Mesenchymal stem cell (in vitro differentiated cells and primary cell): ENCODE results near the gene PIP4P1.
"Not testable (repeated sequence)": the region's sequence is repeated elsewhere in the genome, so short reads cannot be mapped to it uniquely, and the experiment has no call there.

Experiments
- DNase-seq: peaks from one replicate; pipeline ENCODE4 v3.0.0-alpha.2; 2013
- H2AFZ ChIP-seq: one replicate; pipeline ENCODE4 v1.6.1; 2013; ENCODE audit warnings: low read depth, mild to moderate bottlenecking, control low read depth, inconsistent platforms, low read length, moderate library complexity
- H2AK5ac ChIP-seq: 2 replicates; pipeline ENCODE4 v1.6.1; 2013; ENCODE audit warnings: low read length, moderate library complexity, mild to moderate bottlenecking, inconsistent platforms; ENCODE audit not compliant: severe bottlenecking
- H2BK120ac ChIP-seq: one replicate; pipeline ENCODE4 v1.6.1; 2013; ENCODE audit warnings: low read depth, mild to moderate bottlenecking, inconsistent platforms, low read length, moderate library complexity
- H2BK12ac ChIP-seq, 2 experiments: one replicate each; pipeline ENCODE4 v1.6.1; 2013; ENCODE audit warnings: inconsistent platforms in 2 of 2, low read length in 2 of 2, mild to moderate bottlenecking in 2 of 2, moderate library complexity in 2 of 2, control low read depth in 1 of 2
- H2BK15ac ChIP-seq: one replicate; pipeline ENCODE4 v1.6.1; 2013; ENCODE audit warnings: mild to moderate bottlenecking, low read depth, inconsistent platforms; ENCODE audit not compliant: poor library complexity, severe bottlenecking
- H2BK5ac ChIP-seq: 2 replicates; pipeline ENCODE4 v1.6.1; 2013; ENCODE audit warnings: low read depth, mild to moderate bottlenecking, low read length, control low read depth, inconsistent platforms; ENCODE audit not compliant: poor library complexity, severe bottlenecking
- H3K14ac ChIP-seq, 2 experiments: one replicate each; pipeline ENCODE4 v1.6.1; 2013; ENCODE audit warnings: inconsistent platforms in 2 of 2, low read length in 2 of 2, control low read depth in 1 of 2, mild to moderate bottlenecking in 1 of 2, moderate library complexity in 1 of 2
- H3K18ac ChIP-seq, 2 experiments: one replicate each; pipeline ENCODE4 v1.6.1; 2013; ENCODE audit warnings: inconsistent platforms in 2 of 2, low read length in 2 of 2, control low read depth in 1 of 2, low read depth in 1 of 2, mild to moderate bottlenecking in 1 of 2
- H3K23ac ChIP-seq, 2 experiments: one replicate each; pipeline ENCODE4 v1.6.1; 2013; ENCODE audit warnings: inconsistent platforms in 2 of 2, low read length in 2 of 2, mild to moderate bottlenecking in 2 of 2, moderate library complexity in 2 of 2, control low read depth in 1 of 2
- H3K27ac ChIP-seq: 2 replicates; pipeline ENCODE4 v1.5.1; 2013; ENCODE audit warnings: mild to moderate bottlenecking, moderate library complexity, low read length, control low read depth, inconsistent platforms; ENCODE audit not compliant: poor library complexity, severe bottlenecking
- H3K27me3 ChIP-seq, 2 experiments: 2 replicates each; pipeline versions ENCODE4 v1.6.1 to v1.7.0; 2013; ENCODE audit warnings: low read length in 2 of 2, mild to moderate bottlenecking in 2 of 2, moderate library complexity in 2 of 2, control low read depth in 1 of 2, inconsistent platforms in 1 of 2; ENCODE audit not compliant: control insufficient read depth in 1 of 2, insufficient read depth in 1 of 2
- H3K36me3 ChIP-seq, 2 experiments: 2 replicates each; pipeline versions ENCODE4 v1.6.1 to v1.7.0; 2013; ENCODE audit warnings: low read length in 2 of 2, control low read depth in 1 of 2, inconsistent platforms in 1 of 2, low read depth in 1 of 2, mild to moderate bottlenecking in 1 of 2; ENCODE audit not compliant: insufficient read depth in 2 of 2, control insufficient read depth in 1 of 2
- H3K4ac ChIP-seq, 2 experiments: one replicate each; pipeline ENCODE4 v1.6.1; 2013; ENCODE audit warnings: inconsistent platforms in 2 of 2, low read length in 2 of 2, mild to moderate bottlenecking in 2 of 2, moderate library complexity in 2 of 2, control low read depth in 1 of 2, low read depth in 1 of 2
- H3K4me1 ChIP-seq: 2 replicates; pipeline ENCODE4 v1.6.1; 2013; ENCODE audit warnings: low read depth, low read length, control low read depth; ENCODE audit not compliant: control insufficient read depth, insufficient read depth
- H3K4me2 ChIP-seq: 2 replicates; pipeline ENCODE4 v1.6.1; 2013; ENCODE audit warnings: low read length, mild to moderate bottlenecking, inconsistent platforms; ENCODE audit not compliant: poor library complexity, severe bottlenecking
- H3K4me3 ChIP-seq, 2 experiments: 2 replicates each; pipeline versions ENCODE4 v1.5.1 to v1.7.0; 2013; ENCODE audit warnings: low read length in 2 of 2, mild to moderate bottlenecking in 2 of 2, control low read depth in 1 of 2, low read depth in 1 of 2; ENCODE audit not compliant: insufficient read depth in 1 of 2
- H3K79me1 ChIP-seq: replicated peaks from 2 replicates; pipeline ENCODE4 v1.6.1; 2013; ENCODE audit warnings: mild to moderate bottlenecking, control low read depth, low read length, inconsistent platforms; ENCODE audit not compliant: poor library complexity, severe bottlenecking
- H3K9ac ChIP-seq: 2 replicates; pipeline ENCODE4 v1.7.0; 2013; ENCODE audit warnings: mild to moderate bottlenecking, low read length, moderate library complexity
- H3K9me3 ChIP-seq: 2 replicates; pipeline ENCODE4 v1.7.0; 2013; ENCODE audit warnings: mild to moderate bottlenecking, low read length; ENCODE audit not compliant: control insufficient read depth
- H4K8ac ChIP-seq: one replicate; pipeline ENCODE4 v1.6.1; 2013; ENCODE audit warnings: inconsistent platforms, mild to moderate bottlenecking, low read length, moderate library complexity
- H4K91ac ChIP-seq: one replicate; pipeline ENCODE4 v1.6.1; 2013; ENCODE audit warnings: mild to moderate bottlenecking, low read length, inconsistent platforms
- WGBS: methylation state at CpG from one replicate; pipeline ENCODE4 v1.1.7; 2013; ENCODE audit warnings: mixed read lengths; 5-methylcytosine and 5-hydroxymethylcytosine counted together

The PIP4P1 gene

DNA sequence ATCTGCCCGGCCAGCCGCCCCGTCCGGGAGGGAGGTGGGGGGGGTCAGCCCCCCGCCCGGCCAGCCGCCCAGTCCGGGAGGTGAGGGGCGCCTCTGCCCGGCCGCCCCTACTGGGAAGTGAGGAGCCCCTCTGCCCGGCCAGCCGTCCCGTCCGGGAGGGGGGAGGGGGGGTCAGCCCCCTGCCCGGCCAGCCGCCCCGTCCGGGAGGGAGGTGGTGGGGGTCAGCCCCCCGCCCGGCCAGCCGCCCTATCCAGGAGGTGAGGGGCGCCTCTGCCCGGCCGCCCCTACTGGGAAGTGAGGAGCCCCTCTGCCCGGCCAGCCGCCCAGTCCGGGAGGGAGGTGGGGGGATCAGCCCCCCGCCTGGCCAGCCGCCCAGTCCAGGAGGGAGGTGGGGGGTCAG, 45.0 kb upstream of the PIP4P1 start:
- not testable (repeated sequence) for H3K36me3 ChIP-seq, H3K4me3 ChIP-seq, H2BK15ac ChIP-seq, H2AK5ac ChIP-seq, DNase-seq, H3K27ac ChIP-seq, H3K4me1 ChIP-seq, H2BK120ac ChIP-seq, H3K4me2 ChIP-seq, H2BK12ac ChIP-seq, H3K4ac ChIP-seq, H4K8ac ChIP-seq, H3K23ac ChIP-seq, H3K18ac ChIP-seq, H3K79me1 ChIP-seq, H2AFZ ChIP-seq, H3K14ac ChIP-seq, H3K9me3 ChIP-seq, H3K9ac ChIP-seq, H4K91ac ChIP-seq, H2BK5ac ChIP-seq, H3K27me3 ChIP-seq
- WGBS: no CpG with 5 or more reads among the region's 30 CpGs

DNA sequence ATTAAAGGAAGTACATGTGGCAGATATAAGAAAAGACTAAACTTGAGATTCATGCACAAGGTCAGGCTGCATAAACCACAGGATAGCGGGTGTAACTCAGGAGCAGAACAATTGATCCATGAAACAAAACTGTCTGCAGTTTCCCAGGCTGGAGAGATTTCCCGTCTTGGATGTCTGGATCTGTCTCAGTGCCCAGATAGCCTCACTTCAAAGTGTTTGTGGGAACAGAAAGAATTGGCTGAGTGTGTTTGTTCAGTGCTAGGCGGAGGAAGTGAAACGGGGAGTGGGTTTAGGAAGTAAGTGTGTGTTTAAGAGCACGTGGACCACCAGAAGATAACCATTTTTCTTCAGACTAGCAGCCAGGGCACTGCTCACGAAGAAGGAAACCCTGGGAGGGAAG, 42.7 kb upstream of the PIP4P1 start:
- H4K8ac ChIP-seq: no peak overlapping the region
- H3K4ac ChIP-seq: no peak overlapping the region
- H2BK12ac ChIP-seq: no peak overlapping the region
- H2BK15ac ChIP-seq: no peak overlapping the region
- H4K91ac ChIP-seq: no peak overlapping the region
- no peak overlapping the region for H3K14ac ChIP-seq
- no peak for DNase-seq
- no peak overlapping the region for H2BK120ac ChIP-seq
- no peak overlapping the region for H3K4me3 ChIP-seq
- H3K79me1 ChIP-seq: no peaks in the 10 kb centered on the region
- H3K9me3 ChIP-seq: no peaks in the 10 kb centered on the region
- no peak overlapping the region for H3K23ac ChIP-seq
- no peak overlapping the region for H3K18ac ChIP-seq
- no peak overlapping the region for H3K9ac ChIP-seq
- H3K27me3 ChIP-seq: no peaks in the 10 kb centered on the region
- H3K36me3 ChIP-seq: no peaks in the 10 kb centered on the region
- H2AFZ ChIP-seq: no peak overlapping the region
- H2BK5ac ChIP-seq: no peak overlapping the region
- H3K4me1 ChIP-seq: no peaks in the 10 kb centered on the region
- no peak overlapping the region for H3K4me2 ChIP-seq
- WGBS: 79% methylated on average over 6 of the region's 6 CpGs
- no peak overlapping the region for H3K27ac ChIP-seq
- no peak overlapping the region for H2AK5ac ChIP-seq

DNA sequence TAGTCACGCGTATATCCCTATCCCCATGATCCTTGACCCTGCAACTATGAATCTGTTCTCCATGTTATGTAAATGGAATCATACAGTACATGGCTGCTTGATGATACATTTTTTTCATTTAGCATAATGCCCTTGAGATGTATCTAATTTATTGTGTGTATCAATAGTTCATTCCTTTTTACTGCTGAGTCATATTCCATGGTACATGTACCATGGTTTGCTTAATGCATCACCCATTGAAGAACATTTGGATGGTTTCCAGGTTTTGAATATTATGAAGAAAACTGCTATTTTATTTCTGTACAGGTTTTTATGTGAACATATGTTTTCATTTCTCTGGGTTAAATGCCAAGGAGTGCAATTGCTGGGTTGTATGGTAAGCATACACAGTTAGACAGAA, 40.1 kb upstream of the PIP4P1 start:
- DNase-seq: no peak
- Histone ChIP-seq H4K8ac (no peak overlapping the region), H2BK12ac (no peak overlapping the region), H3K36me3 (no peaks in the 10 kb centered on the region), H2AFZ (no peak overlapping the region), H3K79me1 (no peaks in the 10 kb centered on the region), H3K4ac (no peak overlapping the region), H3K4me1 (no peaks in the 10 kb centered on the region), H4K91ac (no peak overlapping the region), H3K27ac (no peak overlapping the region), H2BK5ac (no peak overlapping the region), H3K18ac (no peak overlapping the region), H3K4me3 (no peak overlapping the region), H3K27me3 (no peaks in the 10 kb centered on the region), H2AK5ac (no peak overlapping the region), H3K4me2 (no peak overlapping the region), H3K23ac (no peak overlapping the region), H3K9me3 (no peaks in the 10 kb centered on the region), H3K9ac (no peak overlapping the region), H2BK120ac (no peak overlapping the region), H2BK15ac (no peak overlapping the region), H3K14ac (no peak overlapping the region)
- whole genome bisulfite sequencing: no CpG with 5 or more reads among the region's 2 CpGs

DNA sequence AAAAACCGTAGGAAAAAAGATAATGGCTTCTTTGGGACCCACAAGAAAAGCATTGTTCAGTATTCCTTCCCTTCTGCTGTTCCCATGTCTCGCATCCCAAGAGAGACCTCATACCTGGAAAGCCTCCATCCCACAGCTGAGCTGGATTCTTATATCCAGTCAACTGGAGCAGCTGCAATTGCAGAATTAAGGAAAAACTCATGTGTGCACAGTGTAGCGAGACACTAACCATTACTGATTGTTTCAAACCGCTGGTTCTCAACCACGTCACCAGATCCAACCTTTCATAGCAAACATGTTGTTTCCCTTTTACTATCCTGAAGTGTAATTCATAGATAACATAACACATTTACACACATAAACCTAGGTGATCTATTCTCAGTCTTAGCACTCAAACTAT, 38.6 kb upstream of the PIP4P1 start:
- H3K36me3 ChIP-seq: no peaks in the 10 kb centered on the region
- no peak overlapping the region for H3K23ac ChIP-seq
- no peak overlapping the region for H2AFZ ChIP-seq
- H3K4me3 ChIP-seq: no peak overlapping the region
- no peak overlapping the region for H3K14ac ChIP-seq
- no peaks in the 10 kb centered on the region for H3K27me3 ChIP-seq
- no peak overlapping the region for H2BK120ac ChIP-seq
- no peak overlapping the region for H4K8ac ChIP-seq
- H4K91ac ChIP-seq: no peak overlapping the region
- no peak overlapping the region for H2BK15ac ChIP-seq
- no peak overlapping the region for H3K9ac ChIP-seq
- H3K4ac ChIP-seq: no peak overlapping the region
- H2BK5ac ChIP-seq: no peak overlapping the region
- no peaks in the 10 kb centered on the region for H3K79me1 ChIP-seq
- H2AK5ac ChIP-seq: no peak overlapping the region
- no peak overlapping the region for H3K27ac ChIP-seq
- 93% methylated on average over 5 of the region's 5 CpGs for WGBS
- no peaks in the 10 kb centered on the region for H3K4me1 ChIP-seq
- no peak for DNase-seq
- H3K18ac ChIP-seq: no peak overlapping the region
- H2BK12ac ChIP-seq: no peak overlapping the region
- H3K9me3 ChIP-seq: no peaks in the 10 kb centered on the region
- no peak overlapping the region for H3K4me2 ChIP-seq
